ENCODE results near the gene FBXO28. TPM values are rescaled to one million over a fixed set of nuclear protein-coding genes. Genes with fewer than 3 reads are reported as not detected.

Gene FBXO28
- total and polyA plus RNA-seq, 8 donors = 4.6 to 44.2 (median 9.6) TPM

DNA sequence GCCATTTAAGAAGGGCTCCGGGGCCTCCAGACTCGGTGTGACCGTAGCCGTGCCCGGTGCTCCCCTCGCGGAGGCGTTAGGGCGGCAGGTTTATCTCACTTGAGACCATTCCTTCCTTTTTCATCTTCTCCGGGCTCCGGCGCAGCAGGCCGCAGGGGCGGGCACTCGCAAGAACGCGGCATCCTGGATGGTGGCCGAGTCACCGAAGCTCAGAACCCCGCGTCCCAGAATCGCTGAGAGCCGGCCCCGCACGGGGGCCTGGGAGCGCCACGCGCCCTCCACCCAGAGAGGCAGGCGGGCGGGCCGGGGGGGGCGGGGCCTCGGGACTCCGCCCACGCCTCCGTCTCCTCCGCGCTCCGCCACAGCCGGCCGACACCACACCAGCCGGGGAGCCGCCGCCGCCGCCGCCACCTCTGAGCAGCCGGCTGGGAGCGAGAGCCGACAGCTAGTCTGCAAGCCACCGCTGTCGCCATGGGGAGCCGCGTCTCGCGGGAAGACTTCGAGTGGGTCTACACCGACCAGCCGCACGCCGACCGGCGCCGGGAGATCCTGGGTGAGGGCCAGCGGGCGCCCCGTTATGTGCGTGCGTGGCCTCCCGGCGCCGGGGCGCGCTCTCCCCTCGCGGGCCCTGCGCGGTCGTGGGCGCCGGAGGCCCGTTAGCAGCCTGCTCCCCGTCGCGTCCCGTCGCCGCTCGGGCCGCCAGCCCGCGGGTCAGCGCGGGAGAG is 69.1 kb downstream of the FBXO28 start, which contains the start of gene DEGS1:
DEGS1 (plus strand) TSS at position 375 of the 725 bp plus-strand sequence; CDS start at position 472, 97 bp downstream.
- TF ChIP-seq EP300 (IDR thresholded peaks at IDR 0.05) = no peak
- TF ChIP-seq POLR2AphosphoS5 (IDR thresholded peaks at IDR 0.05) = peak; percentile 74 to 95 (median 85)
- TF ChIP-seq POLR2A (IDR thresholded peaks at IDR 0.05) = peak in 1 of 4 donors; percentile 18
- H3K36me3 ChIP-seq = no peaks in the 10 kb centered on the region
- 0 to 1% (median 0%) methylated on average over 25 to 94 of the region's 94 CpGs for WGBS, 5 donors
- H3K27ac ChIP-seq = peak within 1 kb of the TSS; percentile 92 to 98 (median 97)
- peak; percentile 88 to 95 for DNase-seq
- no peaks in the 10 kb centered on the region for H3K9me3 ChIP-seq
- H3K27me3 ChIP-seq = no peaks in the 10 kb centered on the region
- intact Hi-C loops (cut with DNase I; ENCODE audit: low total_unique reads) = no loop called here
- peaks cover 31 to 54% (median 43%) of the 10 kb centered on the region in 4 donors for H3K4me1 ChIP-seq
- peak within 1 kb of the TSS; percentile 68 to 99 (median 88) for H3K4me3 ChIP-seq

DNA sequence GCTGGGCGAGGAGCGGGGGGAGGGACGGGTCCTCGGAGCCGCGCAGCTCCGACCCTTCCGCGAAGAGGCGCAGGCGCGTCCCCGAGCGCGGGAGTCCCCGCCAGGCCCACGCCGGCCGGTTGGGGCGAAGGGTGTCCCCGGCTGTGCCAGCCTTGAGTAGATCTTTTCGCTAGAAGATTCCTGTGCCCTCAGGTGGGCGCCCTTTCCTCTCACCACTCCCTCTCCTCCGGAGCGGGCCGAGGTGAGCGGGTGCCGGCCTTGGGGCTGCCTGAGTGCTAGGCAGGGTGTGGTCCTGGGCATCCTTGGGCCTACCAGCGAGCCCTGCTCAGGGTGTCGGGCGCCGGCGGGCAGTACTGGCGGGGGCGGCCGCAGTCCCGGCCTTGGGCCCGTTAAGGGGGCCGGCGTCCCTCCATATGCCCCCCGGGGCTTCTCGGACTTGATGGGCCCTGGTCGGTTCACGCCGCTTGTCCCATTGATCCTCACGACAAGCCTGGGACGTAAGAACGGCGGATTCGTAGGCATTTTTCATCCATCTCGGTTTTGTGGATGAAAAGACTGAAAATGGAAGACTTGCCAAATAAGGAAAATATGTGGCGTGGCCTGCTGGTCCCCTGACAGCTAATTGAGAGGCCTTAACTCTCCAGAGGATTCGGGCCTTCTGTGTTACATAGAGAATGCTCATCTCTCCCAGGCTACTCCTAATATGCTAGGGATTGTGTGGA is 69.8 kb downstream of the FBXO28 start:
- H3K27ac ChIP-seq = peak overlapping the region; percentile 92 to 98 (median 97)
- H3K9me3 ChIP-seq = no peaks in the 10 kb centered on the region
- TF ChIP-seq CTCF (IDR thresholded peaks at IDR 0.05) (no peak), EP300 (IDR thresholded peaks at IDR 0.05) (no peak), POLR2A (IDR thresholded peaks at IDR 0.05) (no peak), POLR2AphosphoS5 (IDR thresholded peaks at IDR 0.05) (no peak)
- DNase-seq = peak; percentile 53 to 87
- WGBS, 5 donors = 1 to 4% (median 2%) methylated on average over 15 to 53 of the region's 53 CpGs
- H3K4me1 ChIP-seq = peaks cover 31 to 56% (median 43%) of the 10 kb centered on the region in 4 donors
- peak overlapping the region; percentile 68 to 99 (median 88) for H3K4me3 ChIP-seq
- intact Hi-C loops (cut with DNase I; ENCODE audit: low total_unique reads) = no loop called here
- no peaks in the 10 kb centered on the region for H3K36me3 ChIP-seq
- no peaks in the 10 kb centered on the region for H3K27me3 ChIP-seq

- no peak for DNase-seq
- H3K9me3 ChIP-seq = no peaks in the 10 kb centered on the region
- TF ChIP-seq CTCF (IDR thresholded peaks at IDR 0.05) (no peak), EP300 (IDR thresholded peaks at IDR 0.05) (no peak), POLR2A (IDR thresholded peaks at IDR 0.05) (no peak), POLR2AphosphoS5 (IDR thresholded peaks at IDR 0.05) (no peak)
- peaks cover 0 to 8% (median 5%) of the 10 kb centered on the region in 4 donors for H3K36me3 ChIP-seq
- peaks cover 31 to 66% (median 43%) of the 10 kb centered on the region in 4 donors for H3K4me1 ChIP-seq
- H3K4me3 ChIP-seq = peak overlapping the region in 2 of 4 donors; percentile 68 to 85
- no peaks in the 10 kb centered on the region for H3K27me3 ChIP-seq
- intact Hi-C loops (cut with DNase I; ENCODE audit: low total_unique reads) = no loop called here
- H3K27ac ChIP-seq = no peak overlapping the region
- 87 to 96% (median 91%) methylated on average over 8 of the region's 8 CpGs for WGBS, 5 donors
Observed at GRCh38 chr1:224185208-224185607, 71.3 kb downstream of the FBXO28 start.

DNA sequence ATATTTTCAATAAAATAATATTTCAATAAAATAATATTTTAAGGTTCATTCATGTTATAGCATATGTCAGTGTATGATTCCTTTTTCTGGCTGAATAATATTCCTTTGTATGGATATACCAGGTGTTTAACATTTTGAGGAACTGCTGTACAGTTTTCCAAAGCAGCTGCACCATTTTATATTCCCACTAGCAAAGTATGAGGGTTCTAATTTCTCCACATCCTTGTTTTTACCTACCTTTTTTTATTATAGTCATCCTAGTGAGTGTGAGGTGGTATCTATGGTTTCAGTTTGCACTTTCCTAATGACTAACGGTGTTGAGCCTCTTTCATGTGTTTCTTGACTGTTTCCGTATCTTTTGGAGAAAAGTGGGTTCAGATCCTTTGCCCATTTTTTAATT is 74.4 kb downstream of the FBXO28 start:
- 86 to 91% (median 91%) methylated on average over 2 of the region's 2 CpGs for whole genome bisulfite sequencing, 5 donors
- H3K36me3 ChIP-seq = peaks cover 12 to 39% (median 35%) of the 10 kb centered on the region in 4 donors
- DNase-seq = no peak
- H3K4me1 ChIP-seq = peaks cover 26 to 54% (median 32%) of the 10 kb centered on the region in 4 donors
- no peak overlapping the region for H3K27ac ChIP-seq
- no peak overlapping the region for H3K4me3 ChIP-seq
- intact Hi-C loops (cut with DNase I; ENCODE audit: low total_unique reads) = no loop called here
- H3K27me3 ChIP-seq = no peaks in the 10 kb centered on the region
- no peaks in the 10 kb centered on the region for H3K9me3 ChIP-seq
- TF ChIP-seq EP300 (IDR thresholded peaks at IDR 0.05) (no peak), POLR2AphosphoS5 (IDR thresholded peaks at IDR 0.05) (no peak), POLR2A (IDR thresholded peaks at IDR 0.05) (no peak), CTCF (IDR thresholded peaks at IDR 0.05) (no peak)

All from stomach (tissue), 9 donors.